Osteocyte (in vitro differentiated cells): ENCODE results near the gene NFXL1. TPM values are rescaled to one million over a fixed set of nuclear protein-coding genes. Genes with fewer than 3 reads are reported as not detected.
A peak's percentile ranks its signal among the peaks of the same experiment; 100 is the strongest.

Experiments
- DNase-seq: peaks from one replicate; pipeline ENCODE4 v3.0.0; 2021; ENCODE audit warnings: mixed read lengths; ENCODE audit not compliant: unreplicated experiment; ENCODE audit errors: extremely low spot score
- H3K27ac Mint-ChIP-seq: one replicate; pipeline ENCODE4 v1.8.0; 2021; ENCODE audit warnings: mild to moderate bottlenecking, mixed read lengths; ENCODE audit not compliant: unreplicated experiment
- H3K27me3 Mint-ChIP-seq: one replicate; pipeline ENCODE4 v1.8.0; 2021; ENCODE audit warnings: mixed read lengths; ENCODE audit not compliant: unreplicated experiment
- H3K36me3 Mint-ChIP-seq: one replicate; pipeline ENCODE4 v1.8.0; 2021; ENCODE audit warnings: mixed read lengths; ENCODE audit not compliant: unreplicated experiment
- H3K4me1 Mint-ChIP-seq: one replicate; pipeline ENCODE4 v1.8.0; 2021; ENCODE audit warnings: mixed read lengths; ENCODE audit not compliant: unreplicated experiment
- H3K4me3 Mint-ChIP-seq: one replicate; pipeline ENCODE4 v1.8.0; 2021; ENCODE audit warnings: mild to moderate bottlenecking, moderate library complexity, mixed read lengths; ENCODE audit not compliant: unreplicated experiment
- H3K9me3 Mint-ChIP-seq: one replicate; pipeline ENCODE4 v1.8.0; 2021; ENCODE audit warnings: mixed read lengths; ENCODE audit not compliant: unreplicated experiment
- CTCF ChIP-seq: fragments of 200-600 bp; sonication (generic); IDR thresholded peaks from 2 replicates; pipeline ENCODE4 v1.5.0; 2021; ENCODE audit warnings: antibody characterized with exemption, mild to moderate bottlenecking, moderate library complexity
- total RNA-seq: library from RNA; stranded (reverse); gene quantifications from 2 replicates; pipeline ENCODE4 v1.2.1, GENCODE V29; 2021

Gene NFXL1
- total RNA-seq, 1 donor from 2014 or later = 13.4 TPM

- Mint-ChIP-seq H3K27ac (no peak overlapping the region), H3K36me3 (peaks cover 17% of the 10 kb centered on the region), H3K9me3 (no peaks in the 10 kb centered on the region), H3K4me3 (no peak overlapping the region), H3K4me1 (peaks cover 11% of the 10 kb centered on the region), H3K27me3 (no peaks in the 10 kb centered on the region)
- TF ChIP-seq CTCF = no peak
- no peak for DNase-seq
Measured at GRCh38 chr4:47842985-47843384, 71.4 kb downstream of the NFXL1 start.

- H3K9me3 Mint-ChIP-seq = no peaks in the 10 kb centered on the region
- H3K36me3 Mint-ChIP-seq = peaks cover 11% of the 10 kb centered on the region
- peaks cover 28% of the 10 kb centered on the region for H3K4me1 Mint-ChIP-seq
- H3K4me3 Mint-ChIP-seq = no peak overlapping the region
- no peak for TF ChIP-seq CTCF
- no peak overlapping the region for H3K27ac Mint-ChIP-seq
- no peaks in the 10 kb centered on the region for H3K27me3 Mint-ChIP-seq
- no peak for DNase-seq
Measured at GRCh38 chr4:47840291-47840690, 74.1 kb downstream of the NFXL1 start.

- no peak overlapping the region for H3K27ac Mint-ChIP-seq
- H3K27me3 Mint-ChIP-seq = no peaks in the 10 kb centered on the region
- H3K9me3 Mint-ChIP-seq = no peaks in the 10 kb centered on the region
- H3K4me3 Mint-ChIP-seq = no peak overlapping the region
- TF ChIP-seq CTCF = peak; percentile 49
- peaks cover 29% of the 10 kb centered on the region for H3K4me1 Mint-ChIP-seq
- no peak for DNase-seq
- peaks cover 9% of the 10 kb centered on the region for H3K36me3 Mint-ChIP-seq
Measured at GRCh38 chr4:47839259-47839658, 75.1 kb downstream of the NFXL1 start.

GRCh38 chr4:47838445-47838844, 75.9 kb downstream of the NFXL1 start:
- Mint-ChIP-seq H3K4me3 (no peak overlapping the region), H3K27ac (no peak overlapping the region), H3K27me3 (no peaks in the 10 kb centered on the region), H3K9me3 (peaks cover 4% of the 10 kb centered on the region), H3K4me1 (peaks cover 29% of the 10 kb centered on the region), H3K36me3 (peaks cover 2% of the 10 kb centered on the region)
- no peak for TF ChIP-seq CTCF
- no peak for DNase-seq

GRCh38 chr4:47837908-47838294, 76.5 kb downstream of the NFXL1 start, which contains the start of gene CORIN:
CORIN (minus strand) TSS chr4:47838067; CDS start chr4:47837949, 118 bp downstream.
- Mint-ChIP-seq H3K27ac (peak within 1 kb of the TSS; percentile 53), H3K4me3 (peak within 1 kb of the TSS; percentile 84), H3K9me3 (peaks cover 10% of the 10 kb centered on the region), H3K36me3 (peaks cover 4% of the 10 kb centered on the region), H3K27me3 (no peaks in the 10 kb centered on the region), H3K4me1 (peaks cover 29% of the 10 kb centered on the region)
- DNase-seq = no peak
- TF ChIP-seq CTCF = no peak
